ENCODE data around the gene TARM1. TPM values are rescaled to one million over a fixed set of nuclear protein-coding genes. Genes with fewer than 3 reads are reported as not detected.
"Not testable (repeated sequence)": the region's sequence is repeated elsewhere in the genome, so short reads cannot be mapped to it uniquely, and the experiment has no call there.

TARM1 gene
- polyA plus RNA-seq, 1 donor = not detected

GRCh38 chr19:54063350-54064116, 17.6 kb downstream of the TARM1 start, which contains the start of gene VSTM1:
Gene VSTM1 (minus strand): TSS chr19:54063897. CDS start chr19:54063777, 120 bp downstream.
- DNase-seq = no peak
- no CpG with 5 or more reads among the region's 34 CpGs for WGBS (ENCODE audit: insufficient coverage, low lambda C conversion rate)
- Histone ChIP-seq H3K27ac (ENCODE audit: low read length) (no peak within 1 kb of the TSS), H3K9me3 (ENCODE audit: control insufficient read depth, low read depth, low read length) (no peaks in the 10 kb centered on the region), H3K4me3 (ENCODE audit: low read length) (no peak within 1 kb of the TSS), H3K36me3 (ENCODE audit: control insufficient read depth, insufficient read depth, low read length) (no peaks in the 10 kb centered on the region), H3K27me3 (ENCODE audit: control insufficient read depth, insufficient read depth, low read length) (no peaks in the 10 kb centered on the region), H3K4me1 (ENCODE audit: control insufficient read depth, insufficient read depth, low read length) (no peaks in the 10 kb centered on the region)

DNA sequence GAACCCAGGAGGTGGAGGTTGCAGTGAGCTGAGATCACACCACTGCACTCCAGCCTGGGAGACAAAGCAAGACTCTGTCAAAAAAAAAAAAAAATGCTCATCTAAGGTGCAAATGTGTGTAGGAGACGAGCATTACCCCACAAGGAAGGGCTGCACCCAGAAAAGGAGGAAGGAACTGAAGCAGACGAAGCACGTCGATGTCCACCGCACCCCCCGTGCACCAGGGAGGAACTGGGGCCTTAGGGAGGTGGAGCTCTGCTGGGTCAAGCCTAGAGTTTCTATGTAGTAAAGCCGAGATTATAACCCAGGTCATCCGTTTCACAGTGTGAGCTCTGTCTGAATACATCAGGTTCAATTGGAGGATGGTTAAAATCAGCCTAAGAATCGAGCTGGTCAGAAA, 18.5 kb downstream of the TARM1 start:
- Histone ChIP-seq H3K27me3 (ENCODE audit: control insufficient read depth, insufficient read depth, low read length) (no peaks in the 10 kb centered on the region), H3K9me3 (ENCODE audit: control insufficient read depth, low read depth, low read length) (no peaks in the 10 kb centered on the region), H3K27ac (ENCODE audit: low read length) (no peak overlapping the region), H3K4me1 (ENCODE audit: control insufficient read depth, insufficient read depth, low read length) (no peaks in the 10 kb centered on the region), H3K4me3 (ENCODE audit: low read length) (no peak overlapping the region), H3K36me3 (ENCODE audit: control insufficient read depth, insufficient read depth, low read length) (no peaks in the 10 kb centered on the region)
- no peak for DNase-seq
- no CpG with 5 or more reads among the region's 9 CpGs for WGBS (ENCODE audit: insufficient coverage, low lambda C conversion rate)

- Histone ChIP-seq H3K4me3 (ENCODE audit: low read length) (no peak overlapping the region), H3K9me3 (ENCODE audit: control insufficient read depth, low read depth, low read length) (no peaks in the 10 kb centered on the region), H3K36me3 (ENCODE audit: control insufficient read depth, insufficient read depth, low read length) (no peaks in the 10 kb centered on the region), H3K27me3 (ENCODE audit: control insufficient read depth, insufficient read depth, low read length) (no peaks in the 10 kb centered on the region), H3K4me1 (ENCODE audit: control insufficient read depth, insufficient read depth, low read length) (no peaks in the 10 kb centered on the region), H3K27ac (ENCODE audit: low read length) (no peak overlapping the region)
- 80% methylated on average over 1 of the region's 4 CpGs for WGBS (ENCODE audit: insufficient coverage, low lambda C conversion rate)
- DNase-seq = no peak
Observed at GRCh38 chr19:54047616-54048015, 33.5 kb downstream of the TARM1 start.

GRCh38 chr19:54045771-54046170, 35.4 kb downstream of the TARM1 start:
- H3K27me3 ChIP-seq (ENCODE audit: control insufficient read depth, insufficient read depth, low read length) = no peaks in the 10 kb centered on the region
- no peak for DNase-seq
- whole genome bisulfite sequencing (ENCODE audit: insufficient coverage, low lambda C conversion rate) = 63% methylated on average over 2 of the region's 2 CpGs
- H3K36me3 ChIP-seq (ENCODE audit: control insufficient read depth, insufficient read depth, low read length) = no peaks in the 10 kb centered on the region
- H3K4me1 ChIP-seq (ENCODE audit: control insufficient read depth, insufficient read depth, low read length) = no peaks in the 10 kb centered on the region
- no peak overlapping the region for H3K4me3 ChIP-seq (ENCODE audit: low read length)
- no peak overlapping the region for H3K27ac ChIP-seq (ENCODE audit: low read length)
- H3K9me3 ChIP-seq (ENCODE audit: control insufficient read depth, low read depth, low read length) = no peaks in the 10 kb centered on the region

GRCh38 chr19:54042989-54043388, 38.2 kb downstream of the TARM1 start:
- H3K4me3 ChIP-seq (ENCODE audit: low read length) = no peak overlapping the region
- no peaks in the 10 kb centered on the region for H3K36me3 ChIP-seq (ENCODE audit: control insufficient read depth, insufficient read depth, low read length)
- H3K9me3 ChIP-seq (ENCODE audit: control insufficient read depth, low read depth, low read length) = no peaks in the 10 kb centered on the region
- no peaks in the 10 kb centered on the region for H3K4me1 ChIP-seq (ENCODE audit: control insufficient read depth, insufficient read depth, low read length)
- no peak overlapping the region for H3K27ac ChIP-seq (ENCODE audit: low read length)
- no CpG with 5 or more reads among the region's 3 CpGs for WGBS (ENCODE audit: insufficient coverage, low lambda C conversion rate)
- H3K27me3 ChIP-seq (ENCODE audit: control insufficient read depth, insufficient read depth, low read length) = no peaks in the 10 kb centered on the region
- no peak for DNase-seq

- no peak overlapping the region for H3K4me3 ChIP-seq (ENCODE audit: low read length)
- no peaks in the 10 kb centered on the region for H3K9me3 ChIP-seq (ENCODE audit: control insufficient read depth, low read depth, low read length)
- no peaks in the 10 kb centered on the region for H3K27me3 ChIP-seq (ENCODE audit: control insufficient read depth, insufficient read depth, low read length)
- no peak for DNase-seq
- H3K27ac ChIP-seq (ENCODE audit: low read length) = no peak overlapping the region
- WGBS (ENCODE audit: insufficient coverage, low lambda C conversion rate) = 36% methylated on average over 2 of the region's 9 CpGs
- no peaks in the 10 kb centered on the region for H3K36me3 ChIP-seq (ENCODE audit: control insufficient read depth, insufficient read depth, low read length)
- H3K4me1 ChIP-seq (ENCODE audit: control insufficient read depth, insufficient read depth, low read length) = no peaks in the 10 kb centered on the region
Observed at GRCh38 chr19:54041969-54042606, 39.1 kb downstream of the TARM1 start.

GRCh38 chr19:54040003-54040402, 41.2 kb downstream of the TARM1 start:
- Histone ChIP-seq H3K36me3 (ENCODE audit: control insufficient read depth, insufficient read depth, low read length) (no peaks in the 10 kb centered on the region), H3K4me1 (ENCODE audit: control insufficient read depth, insufficient read depth, low read length) (no peaks in the 10 kb centered on the region), H3K4me3 (ENCODE audit: low read length) (no peak overlapping the region), H3K27me3 (ENCODE audit: control insufficient read depth, insufficient read depth, low read length) (no peaks in the 10 kb centered on the region), H3K9me3 (ENCODE audit: control insufficient read depth, low read depth, low read length) (no peaks in the 10 kb centered on the region), H3K27ac (ENCODE audit: low read length) (no peak overlapping the region)
- WGBS (ENCODE audit: insufficient coverage, low lambda C conversion rate) = 100% methylated on average over 1 of the region's 4 CpGs
- no peak for DNase-seq

DNA sequence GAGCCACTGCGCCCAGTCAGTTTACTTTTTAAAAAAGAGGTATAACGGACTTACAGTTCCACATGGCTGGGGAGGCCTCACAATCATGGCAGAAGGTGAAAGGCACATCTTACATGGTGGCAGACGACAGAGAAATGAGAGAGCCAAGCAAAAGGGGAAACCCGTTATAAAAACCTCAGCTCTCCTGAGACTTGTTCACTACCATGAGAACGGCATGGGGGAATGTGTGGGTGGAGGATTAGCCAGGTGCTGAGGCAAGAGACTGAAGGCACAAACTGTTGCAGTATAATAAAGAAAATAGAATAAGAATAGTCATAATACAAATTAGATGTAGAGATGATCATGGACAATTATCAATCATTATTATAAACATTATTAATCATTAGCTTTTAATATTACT, 44.6 kb downstream of the TARM1 start:
- H3K4me3 ChIP-seq (ENCODE audit: low read length); H3K27ac ChIP-seq (ENCODE audit: low read length); H3K36me3 ChIP-seq (ENCODE audit: control insufficient read depth, insufficient read depth, low read length); H3K4me1 ChIP-seq (ENCODE audit: control insufficient read depth, insufficient read depth, low read length); DNase-seq; H3K9me3 ChIP-seq (ENCODE audit: control insufficient read depth, low read depth, low read length); H3K27me3 ChIP-seq (ENCODE audit: control insufficient read depth, insufficient read depth, low read length): not testable (repeated sequence)
- WGBS (ENCODE audit: insufficient coverage, low lambda C conversion rate) = 90% methylated on average over 3 of the region's 5 CpGs

GRCh38 chr19:54035215-54036178, 45.7 kb downstream of the TARM1 start:
- Histone ChIP-seq H3K9me3 (ENCODE audit: control insufficient read depth, low read depth, low read length) (no peaks in the 10 kb centered on the region), H3K27me3 (ENCODE audit: control insufficient read depth, insufficient read depth, low read length) (no peaks in the 10 kb centered on the region), H3K4me1 (ENCODE audit: control insufficient read depth, insufficient read depth, low read length) (no peaks in the 10 kb centered on the region), H3K27ac (ENCODE audit: low read length) (no peak overlapping the region), H3K4me3 (ENCODE audit: low read length) (no peak overlapping the region), H3K36me3 (ENCODE audit: control insufficient read depth, insufficient read depth, low read length) (no peaks in the 10 kb centered on the region)
- WGBS (ENCODE audit: insufficient coverage, low lambda C conversion rate) = 100% methylated on average over 1 of the region's 4 CpGs
- DNase-seq = no peak

- no peaks in the 10 kb centered on the region for H3K4me1 ChIP-seq (ENCODE audit: control insufficient read depth, insufficient read depth, low read length)
- H3K9me3 ChIP-seq (ENCODE audit: control insufficient read depth, low read depth, low read length) = no peaks in the 10 kb centered on the region
- no peak overlapping the region for H3K4me3 ChIP-seq (ENCODE audit: low read length)
- no peaks in the 10 kb centered on the region for H3K27me3 ChIP-seq (ENCODE audit: control insufficient read depth, insufficient read depth, low read length)
- no peak overlapping the region for H3K27ac ChIP-seq (ENCODE audit: low read length)
- H3K36me3 ChIP-seq (ENCODE audit: control insufficient read depth, insufficient read depth, low read length) = no peaks in the 10 kb centered on the region
- no peak for DNase-seq
- WGBS (ENCODE audit: insufficient coverage, low lambda C conversion rate) = no CpG with 5 or more reads among the region's 13 CpGs
Observed at GRCh38 chr19:54030895-54031586, 50.1 kb downstream of the TARM1 start.

All from large intestine (tissue), 3 donors.